Loucy (cell line): ENCODE data around the gene UBE2Z.
A peak's percentile ranks its signal among the peaks of the same experiment; 100 is the strongest.

Experiments used
- H2AFZ ChIP-seq: fragments of 200-600 bp; sonication (generic); 2 replicates; pipeline ENCODE4 v1.6.0; 2016; ENCODE audit warnings: antibody characterized with exemption, mild to moderate bottlenecking, low read length, moderate library complexity
- H3F3A ChIP-seq: fragments of 200-600 bp; 2 replicates; pipeline ENCODE4 v1.6.0; 2016; ENCODE audit warnings: antibody characterized with exemption, low read depth, mild to moderate bottlenecking
- H3K27me3 ChIP-seq: fragments of 200-600 bp; sonication (generic); 2 replicates; pipeline ENCODE4 v1.6.1; 2014; ENCODE audit warnings: low read length, mild to moderate bottlenecking; ENCODE audit not compliant: insufficient read depth, poor library complexity, severe bottlenecking
- H3K36me3 ChIP-seq: fragments of 200-600 bp; sonication (generic); 2 replicates; pipeline ENCODE4 v1.6.1; 2016; ENCODE audit warnings: low read length; ENCODE audit not compliant: insufficient read depth
- H3K4me1 ChIP-seq: fragments of 200-600 bp; sonication (generic); 2 replicates; pipeline ENCODE4 v1.5.1; 2014; ENCODE audit warnings: low read length, mild to moderate bottlenecking; ENCODE audit not compliant: insufficient read depth, poor library complexity, severe bottlenecking
- H3K4me2 ChIP-seq: fragments of 200-600 bp; sonication (generic); 2 replicates; pipeline ENCODE4 v1.6.0; 2014; ENCODE audit warnings: antibody characterized with exemption, low read length, low read depth, mild to moderate bottlenecking; ENCODE audit not compliant: poor library complexity, severe bottlenecking
- H3K4me3 ChIP-seq: fragments of 200-600 bp; sonication (generic); 2 replicates; pipeline ENCODE4 v1.5.1; 2014; ENCODE audit warnings: low read length, mild to moderate bottlenecking, mixed read lengths; ENCODE audit not compliant: poor library complexity, severe bottlenecking
- H3K79me2 ChIP-seq: fragments of 200-600 bp; sonication (generic); 2 replicates; pipeline ENCODE4 v1.6.1; 2014; ENCODE audit warnings: low read length; ENCODE audit not compliant: insufficient read depth
- H3K9ac ChIP-seq: fragments of 200-600 bp; sonication (generic); 2 replicates; pipeline ENCODE4 v1.6.0; 2014; ENCODE audit warnings: mild to moderate bottlenecking, low read depth, low read length, moderate library complexity; ENCODE audit not compliant: poor library complexity, severe bottlenecking
- H3K9me2 ChIP-seq: fragments of 200-600 bp; sonication (generic); replicated peaks from 2 replicates; pipeline ENCODE4 v1.6.1; 2016; ENCODE audit warnings: low read depth, low read length, mixed read lengths
- H3K9me3 ChIP-seq: fragments of 200-600 bp; sonication (generic); 2 replicates; pipeline ENCODE4 v1.6.1; 2014; ENCODE audit warnings: mild to moderate bottlenecking, antibody characterized with exemption, low read length, low read depth; ENCODE audit not compliant: insufficient read depth
- H4K20me1 ChIP-seq: fragments of 200-600 bp; sonication (generic); 2 replicates; pipeline ENCODE4 v1.6.0; 2014; ENCODE audit warnings: antibody characterized with exemption, low read length, mild to moderate bottlenecking; ENCODE audit not compliant: insufficient read depth, poor library complexity, severe bottlenecking
- EZH2phosphoT487 ChIP-seq: fragments of 200-600 bp; IDR thresholded peaks from 2 replicates; pipeline ENCODE4 v1.6.1; 2018; ENCODE audit warnings: antibody characterized with exemption, mild to moderate bottlenecking, moderate library complexity, borderline replicate concordance
- TF ChIP-seq, protein P1 (sequence below): fragments of 200-600 bp; sonication (generic); conservative IDR thresholded peaks from 2 replicates; pipeline ENCODE4 v1.5.1; 2014; ENCODE audit warnings: mild to moderate bottlenecking, antibody characterized with exemption, low read length

Gene UBE2Z

DNA sequence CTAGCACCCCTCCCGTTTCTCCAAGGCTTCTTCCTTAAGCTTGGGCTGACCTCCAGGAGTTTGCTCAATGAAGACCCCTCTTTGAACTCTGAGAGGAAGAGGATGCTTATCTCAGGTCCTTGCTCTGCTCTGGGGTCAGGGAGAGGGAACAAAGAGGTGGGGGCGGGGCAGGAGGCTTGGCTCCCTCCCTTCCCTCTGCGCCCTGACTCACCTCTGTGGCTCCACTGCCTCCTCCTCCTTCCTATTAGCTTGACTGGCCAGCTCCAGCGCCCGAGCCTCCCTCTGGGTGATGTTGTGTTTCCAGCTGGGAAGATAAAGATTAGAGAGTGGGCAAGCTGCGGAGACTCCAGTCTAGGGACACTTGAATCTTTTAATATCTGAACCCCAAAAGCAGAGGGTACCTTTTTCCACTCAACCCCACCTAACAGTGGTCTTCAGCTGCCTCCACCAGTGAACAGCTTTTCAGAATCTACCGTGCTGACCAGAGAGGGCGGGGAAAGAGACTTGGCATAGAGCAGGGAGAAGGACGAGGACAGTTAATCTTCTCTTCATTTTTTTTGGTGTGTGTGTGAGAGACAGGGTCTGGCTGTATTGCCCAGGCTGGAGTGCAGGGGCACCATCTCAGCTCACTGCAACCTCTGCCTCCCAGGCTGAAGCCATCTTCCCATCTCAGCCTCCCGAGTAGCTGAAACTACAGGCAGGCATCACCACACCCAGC is 53.5 kb downstream of the UBE2Z start:
- Histone ChIP-seq H3K4me2 (no peak overlapping the region), H3K9me3 (no peaks in the 10 kb centered on the region), H3K4me1 (no peaks in the 10 kb centered on the region), H3K4me3 (no peak overlapping the region), H3K27me3 (no peaks in the 10 kb centered on the region), H4K20me1 (no peaks in the 10 kb centered on the region), H2AFZ (0 out of 2 replicates have a peak overlapping the region, but pooled peaks have one; percentile 33), H3K36me3 (no peaks in the 10 kb centered on the region), H3K9ac (no peak overlapping the region), H3K9me2 (no peaks in the 10 kb centered on the region), H3K79me2 (no peaks in the 10 kb centered on the region), H3F3A (no peaks in the 10 kb centered on the region)
- TF ChIP-seq, protein P1, sequence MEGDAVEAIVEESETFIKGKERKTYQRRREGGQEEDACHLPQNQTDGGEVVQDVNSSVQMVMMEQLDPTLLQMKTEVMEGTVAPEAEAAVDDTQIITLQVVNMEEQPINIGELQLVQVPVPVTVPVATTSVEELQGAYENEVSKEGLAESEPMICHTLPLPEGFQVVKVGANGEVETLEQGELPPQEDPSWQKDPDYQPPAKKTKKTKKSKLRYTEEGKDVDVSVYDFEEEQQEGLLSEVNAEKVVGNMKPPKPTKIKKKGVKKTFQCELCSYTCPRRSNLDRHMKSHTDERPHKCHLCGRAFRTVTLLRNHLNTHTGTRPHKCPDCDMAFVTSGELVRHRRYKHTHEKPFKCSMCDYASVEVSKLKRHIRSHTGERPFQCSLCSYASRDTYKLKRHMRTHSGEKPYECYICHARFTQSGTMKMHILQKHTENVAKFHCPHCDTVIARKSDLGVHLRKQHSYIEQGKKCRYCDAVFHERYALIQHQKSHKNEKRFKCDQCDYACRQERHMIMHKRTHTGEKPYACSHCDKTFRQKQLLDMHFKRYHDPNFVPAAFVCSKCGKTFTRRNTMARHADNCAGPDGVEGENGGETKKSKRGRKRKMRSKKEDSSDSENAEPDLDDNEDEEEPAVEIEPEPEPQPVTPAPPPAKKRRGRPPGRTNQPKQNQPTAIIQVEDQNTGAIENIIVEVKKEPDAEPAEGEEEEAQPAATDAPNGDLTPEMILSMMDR = no peak
- TF ChIP-seq EZH2phosphoT487 = no peak

- H2AFZ ChIP-seq = no peak overlapping the region
- no peaks in the 10 kb centered on the region for H3K79me2 ChIP-seq
- H4K20me1 ChIP-seq = no peaks in the 10 kb centered on the region
- no peaks in the 10 kb centered on the region for H3K9me2 ChIP-seq
- H3F3A ChIP-seq = no peaks in the 10 kb centered on the region
- no peak overlapping the region for H3K4me3 ChIP-seq
- no peaks in the 10 kb centered on the region for H3K27me3 ChIP-seq
- H3K36me3 ChIP-seq = no peaks in the 10 kb centered on the region
- H3K4me2 ChIP-seq = no peak overlapping the region
- H3K9me3 ChIP-seq = no peaks in the 10 kb centered on the region
- H3K9ac ChIP-seq = no peak overlapping the region
- TF ChIP-seq, protein P1 = no peak
- no peak for TF ChIP-seq EZH2phosphoT487
- H3K4me1 ChIP-seq = no peaks in the 10 kb centered on the region
Observed at GRCh38 chr17:48970224-48970623, 62.0 kb downstream of the UBE2Z start.

DNA sequence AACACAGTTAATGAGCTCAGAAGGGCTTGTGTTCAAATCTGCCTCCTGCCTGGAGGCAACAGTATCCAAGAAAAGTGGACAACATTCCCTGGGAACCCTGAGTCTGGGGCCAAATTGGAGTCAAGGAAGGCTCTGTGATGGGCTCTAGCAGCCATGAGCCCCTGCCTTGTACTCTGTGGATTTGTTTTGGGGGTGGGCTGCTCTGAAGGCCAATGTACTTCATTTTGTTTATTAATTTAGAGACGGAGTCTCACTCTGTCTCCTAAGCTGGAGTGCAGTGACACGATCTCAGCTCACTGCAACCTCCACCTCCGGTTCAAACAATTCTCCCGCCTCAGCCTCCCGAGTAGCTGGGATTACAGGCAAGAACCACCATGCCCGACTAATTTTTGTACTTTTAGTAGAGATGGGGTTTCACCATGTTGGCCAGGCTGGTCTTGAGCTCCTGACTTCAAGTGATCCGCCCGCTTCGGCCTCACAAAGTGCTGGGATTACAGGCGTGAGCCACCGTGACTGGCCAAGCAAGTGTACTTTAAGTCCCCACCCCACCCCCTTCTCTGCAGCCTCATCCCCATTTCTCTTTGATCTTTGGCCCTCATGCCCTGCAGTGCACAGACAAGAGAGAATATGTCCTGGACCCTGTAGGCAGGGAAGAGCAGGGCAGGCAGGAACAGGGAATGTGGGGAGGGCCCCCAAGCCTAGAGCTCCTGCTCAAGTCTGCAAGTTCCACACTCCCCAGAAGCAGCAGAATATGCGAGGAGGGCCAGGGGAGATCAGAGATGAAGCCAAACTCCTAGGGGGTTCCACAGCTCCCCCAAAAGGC is 62.9 kb downstream of the UBE2Z start:
- Histone ChIP-seq H3K36me3 (no peaks in the 10 kb centered on the region), H3K4me2 (no peak overlapping the region), H3F3A (no peaks in the 10 kb centered on the region), H3K4me1 (no peaks in the 10 kb centered on the region), H3K9me2 (no peaks in the 10 kb centered on the region), H2AFZ (no peak overlapping the region), H3K79me2 (no peaks in the 10 kb centered on the region), H3K27me3 (no peaks in the 10 kb centered on the region), H3K9me3 (no peaks in the 10 kb centered on the region), H4K20me1 (no peaks in the 10 kb centered on the region), H3K4me3 (no peak overlapping the region), H3K9ac (no peak overlapping the region)
- TF ChIP-seq EZH2phosphoT487 = no peak
- TF ChIP-seq, protein P1 = no peak
